ENCODE results near the gene SLC25A12. TPM values are rescaled to one million over a fixed set of nuclear protein-coding genes. Genes with fewer than 3 reads are reported as not detected.

SLC25A12 gene
- total and polyA plus RNA-seq, 2 donors (not counting 3 experiments of a cell fraction or from before 2014, with no cell fraction given): 13.6 to 17.1 TPM

GRCh38 chr2:171882089-171882769 is 11.8 kb downstream of the SLC25A12 start:
- Histone ChIP-seq H3K9ac (replicated peaks; ENCODE audit: extremely low read depth, insufficient read depth, low read length) (no peak overlapping the region), H3K4me3 (replicated peaks in 1 of 3; ENCODE audit: insufficient read depth in 1 of 3, low read depth in 1 of 3, low read length in 3 of 3) (no peak overlapping the region), H3K9me3 (replicated peaks; ENCODE audit: control insufficient read depth, insufficient read depth, low read length) (no peaks in the 10 kb centered on the region), H3K4me2 (ENCODE audit: insufficient read depth, low read length) (no peak overlapping the region), H3K9me1 (replicated peaks; ENCODE audit: control insufficient read depth, extremely low read depth, insufficient read depth, low read length) (no peaks in the 10 kb centered on the region), H3K27me3 (ENCODE audit: control insufficient read depth in 2 of 2, insufficient read depth in 2 of 2, low read length in 2 of 2) (no peaks in the 10 kb centered on the region), H4K20me1 (replicated peaks; ENCODE audit: control insufficient read depth, extremely low read depth, insufficient read depth, low read length) (no peaks in the 10 kb centered on the region), H3K36me3 (ENCODE audit: control insufficient read depth in 2 of 2, extremely low read depth in 1 of 2, insufficient read depth in 2 of 2, low read length in 2 of 2) (no peaks in the 10 kb centered on the region), H2AFZ (ENCODE audit: low read depth, low read length) (no peak overlapping the region), H3K4me1 (ENCODE audit: control insufficient read depth, extremely low read depth, insufficient read depth, low read length) (no peaks in the 10 kb centered on the region), H3K79me2 (ENCODE audit: control insufficient read depth, insufficient read depth, low read length) (no peaks in the 10 kb centered on the region), H3K27ac (ENCODE audit: insufficient read depth, low read depth, low read length) (no peak overlapping the region)
- intact Hi-C loops (cut with micrococcal nuclease): no loop called here
- CTCF ChIA-PET: interaction anchor here (1.5 kb wide), 1 partner anchor 17 kb away, joined by 4 read pairs; no protein-coding TSS in a partner anchor
- FAIRE-seq (no peak), DNase-seq (ENCODE audit: low read depth, low spot score) (no peak)
- dilution Hi-C loops (cut with MboI; ENCODE audit: extremely low pct_ligation_motif_present, low sequenced_read_pairs): no loop called here
- TF ChIP-seq GATA2 (IDR thresholded peaks at IDR 0.05; ENCODE audit: insufficient read depth, insufficient read length, low read depth, low read length) (no peak), MYC (IDR thresholded peaks at IDR 0.05; ENCODE audit: low read depth, low read length) (no peak), POLR2A (IDR thresholded peaks at IDR 0.05; ENCODE audit: low read depth, low read length) (no peak), CTCF (IDR thresholded peaks at IDR 0.05; ENCODE audit: extremely low read depth in 1 of 2, insufficient read depth in 1 of 2, low read depth in 1 of 2, low read length in 2 of 2) (no peak), POLR2AphosphoS5 (IDR thresholded peaks at IDR 0.05; ENCODE audit: insufficient read depth, low read depth, low read length) (no peak), MAX (IDR thresholded peaks at IDR 0.05; ENCODE audit: insufficient read depth, insufficient read length) (no peak), EZH2 (IDR thresholded peaks at IDR 0.05; ENCODE audit: borderline replicate concordance, low read depth, low read length, severe bottlenecking) (no peak), JUN (IDR thresholded peaks at IDR 0.05; ENCODE audit: borderline replicate concordance, insufficient read depth, insufficient read length, low read depth) (no peak), FOS (IDR thresholded peaks at IDR 0.05; ENCODE audit: borderline replicate concordance, insufficient read depth, low read length) (no peak)
- BruUV-seq (replicated peaks): no TSS peak
- POLR2A ChIA-PET: no interaction called here
